ENCODE results near the gene LDB3. TPM values are rescaled to one million over a fixed set of nuclear protein-coding genes. Genes with fewer than 3 reads are reported as not detected.

Gene LDB3
- total and polyA plus RNA-seq, 2 of the 4 experiments (the other 2 are of a cell fraction) = 0.36 to 2.6 TPM

DNA sequence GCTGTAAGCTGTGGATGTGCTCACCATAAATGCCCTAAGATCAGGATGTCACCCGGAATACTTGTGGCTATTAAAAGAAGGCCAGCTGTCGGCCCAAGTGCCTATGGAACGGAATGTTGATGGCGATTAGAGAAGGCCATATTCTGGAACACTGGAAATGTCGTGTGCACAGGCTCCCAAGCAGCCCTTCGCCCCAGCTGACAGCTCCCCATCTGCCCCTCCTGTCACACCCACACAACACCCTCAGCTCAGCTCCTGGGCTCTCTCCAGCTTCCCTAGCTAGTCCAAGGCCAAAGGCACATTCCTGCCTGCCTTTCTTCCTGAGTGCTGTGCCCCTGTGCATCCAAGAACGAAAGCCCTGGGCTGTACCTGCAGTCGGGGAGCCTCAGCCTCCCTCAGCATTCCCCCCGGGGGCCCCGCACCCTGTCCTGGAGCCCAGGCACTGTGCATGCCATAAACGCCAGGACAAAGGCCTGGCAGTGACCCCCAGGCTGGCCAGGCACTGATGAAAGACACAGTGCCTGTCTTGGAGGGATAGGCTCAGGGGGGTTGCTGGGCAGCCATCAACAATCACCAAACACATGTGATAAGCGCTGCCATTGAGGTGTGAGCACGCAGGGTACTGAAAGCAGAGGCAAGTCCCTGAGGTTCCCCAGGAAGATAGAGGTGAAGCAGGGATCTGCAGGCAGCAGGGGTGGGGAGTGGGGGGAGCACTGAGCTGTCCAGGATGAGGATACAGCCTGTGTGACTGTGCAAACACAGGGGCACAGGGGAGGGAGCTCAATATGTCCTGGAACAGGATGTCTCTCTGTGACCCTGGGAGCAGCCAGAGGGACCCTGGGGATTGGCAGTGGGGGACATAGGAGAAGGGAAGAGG lies 3.7 kb upstream of the LDB3 start:
- H3K4me3 ChIP-seq (ENCODE audit: insufficient read depth, low read depth, low read length) = no peak overlapping the region
- H2AFZ ChIP-seq (replicated peaks; ENCODE audit: low read length, poor library complexity) = peak overlapping the region; percentile 71
- peak overlapping the region; percentile 33; the same call in 1 of the 2 replicates for H4K91ac ChIP-seq (ENCODE audit: insufficient read depth, low read depth, low read length)
- CTCF ChIA-PET = no interaction called here
- no peak overlapping the region for H3K4ac ChIP-seq (ENCODE audit: low read depth, low read length)
- no peak for DNase-seq
- peak; percentile 12; the same call in 1 of the 2 replicates for ATAC-seq (ENCODE audit: low read depth)
- H3K4me2 ChIP-seq (ENCODE audit: low read depth, low read length) = 0 out of 2 replicates have a peak overlapping the region, but pooled peaks have one; percentile 8
- no peaks in the 10 kb centered on the region for H3K9me3 ChIP-seq (ENCODE audit: control insufficient read depth, insufficient read depth, low read length)
- H2AK5ac ChIP-seq (ENCODE audit: low read depth, low read length) = no peak overlapping the region; the same call in 1 of the 2 replicates
- peaks cover 0 to 10% of the 10 kb centered on the region in 2 experiments; a peak in 2 of 4 replicates for H3K79me1 ChIP-seq (ENCODE audit: low read depth in 1 of 2, low read length in 2 of 2)
- 0 out of 3 replicates have a peak overlapping the region, but pooled peaks have one; percentile 10 for H2BK15ac ChIP-seq (ENCODE audit: low read depth, low read length)
- peaks cover 22% of the 10 kb centered on the region for H3K9me1 ChIP-seq (ENCODE audit: insufficient read depth, low read length)
- H4K8ac ChIP-seq (ENCODE audit: low read depth in 2 of 2, low read length in 2 of 2) = 0 out of 4 replicates have a peak overlapping the region, but pooled peaks of 1 of the 2 experiments have one; percentile 42
- H3K27me3 ChIP-seq (ENCODE audit: control insufficient read depth, insufficient read depth, low read length) = no peaks in the 10 kb centered on the region
- no peak overlapping the region for H3K56ac ChIP-seq (ENCODE audit: extremely low read depth, insufficient read depth, low read length)
- intact Hi-C loops (cut with micrococcal nuclease) (no loop called here), dilution Hi-C loops (cut with HindIII; ENCODE audit: low sequenced_read_pairs, unreplicated experiment) (no loop called here), in situ Hi-C loops (cut with MboI; ENCODE audit: low sequenced_read_pairs) (no loop called here)
- no peak overlapping the region for H3K9ac ChIP-seq (ENCODE audit: low read depth, low read length)
- no peak overlapping the region for H3K27ac ChIP-seq (ENCODE audit: insufficient read depth, low read length)
- H2BK5ac ChIP-seq (ENCODE audit: low read depth, low read length, poor library complexity, severe bottlenecking) = no peak overlapping the region
- no peaks in the 10 kb centered on the region for H3K36me3 ChIP-seq (ENCODE audit: control insufficient read depth, insufficient read depth, low read length)
- H3K18ac ChIP-seq (ENCODE audit: low read depth, low read length) = no peak overlapping the region
- peak overlapping the region; percentile 73 for H2AK9ac ChIP-seq (replicated peaks; ENCODE audit: low read depth, low read length, poor library complexity)
- WGBS, 2 experiments (ENCODE audit: extremely low coverage in 2 of 2, insufficient read length in 1 of 2) = 37% methylated on average over 7 of the region's 13 CpGs; no CpG with 5 or more reads in 1 of the 2 experiments
- peak overlapping the region; percentile 66; the same call in 1 of the 2 replicates for H3K14ac ChIP-seq (replicated peaks; ENCODE audit: low read depth, low read length)
- TF ChIP-seq NFE2L2 (IDR thresholded peaks at IDR 0.05; ENCODE audit: low read depth, low read length) (no peak), CHD1 (IDR thresholded peaks at IDR 0.05; ENCODE audit: low read depth, low read length) (no peak), CEBPB (IDR thresholded peaks at IDR 0.05; ENCODE audit: low read depth, low read length) (no peak), SMC3 (IDR thresholded peaks at IDR 0.05; ENCODE audit: low read depth, low read length) (no peak)
- TF ChIP-seq, protein P1, sequence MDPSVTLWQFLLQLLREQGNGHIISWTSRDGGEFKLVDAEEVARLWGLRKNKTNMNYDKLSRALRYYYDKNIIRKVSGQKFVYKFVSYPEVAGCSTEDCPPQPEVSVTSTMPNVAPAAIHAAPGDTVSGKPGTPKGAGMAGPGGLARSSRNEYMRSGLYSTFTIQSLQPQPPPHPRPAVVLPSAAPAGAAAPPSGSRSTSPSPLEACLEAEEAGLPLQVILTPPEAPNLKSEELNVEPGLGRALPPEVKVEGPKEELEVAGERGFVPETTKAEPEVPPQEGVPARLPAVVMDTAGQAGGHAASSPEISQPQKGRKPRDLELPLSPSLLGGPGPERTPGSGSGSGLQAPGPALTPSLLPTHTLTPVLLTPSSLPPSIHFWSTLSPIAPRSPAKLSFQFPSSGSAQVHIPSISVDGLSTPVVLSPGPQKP (IDR thresholded peaks at IDR 0.05; ENCODE audit: borderline replicate concordance, low read depth, low read length) = no peak
- H4K20me1 ChIP-seq (ENCODE audit: insufficient read depth, low read length) = no peaks in the 10 kb centered on the region
- peaks cover 32% of the 10 kb centered on the region for H3K4me1 ChIP-seq (ENCODE audit: control insufficient read depth, insufficient read depth, low read length)
- H2BK20ac ChIP-seq (ENCODE audit: low read depth, low read length) = peak overlapping the region; percentile 30; the same call in 1 of the 2 replicates
- no peak overlapping the region for H4K5ac ChIP-seq (ENCODE audit: low read depth, low read length)
- H2BK120ac ChIP-seq (ENCODE audit: low read depth, low read length) = no peak overlapping the region
- no TSS peak for BruUV-seq (replicated peaks)
- H3K23ac ChIP-seq (ENCODE audit: low read depth, low read length) = no peak overlapping the region
- POLR2A ChIA-PET (ENCODE audit: unreplicated experiment) = no interaction called here

Data from IMR-90 (cell line).